ENCODE results near the gene LIN7A.

- TF ChIP-seq CTCF (IDR thresholded peaks at IDR 0.05; ENCODE audit: low read length) (no peak), EZH2 (IDR thresholded peaks at IDR 0.05; ENCODE audit: borderline replicate concordance, low read length) (no peak)
Observed at GRCh38 chr12:80894179-80894578, 43.6 kb downstream of the LIN7A start.

Data from OCI-LY1 (cell line).